Lower leg skin (tissue), 3 donors: Measurements from ENCODE around the gene PODXL2.

ENCODE experiments used
- CTCF ChIP-seq, 3 donors: fragments of 450-650 bp; IDR thresholded peaks; one replicate each; pipeline ENCODE4 v1.5.1; 2016; ENCODE audit warnings: antibody characterized with exemption in 3 of 3, mild to moderate bottlenecking in 3 of 3, moderate library complexity in 2 of 3
- POLR2A ChIP-seq, 2 donors: fragments of 450-650 bp; IDR thresholded peaks; one replicate each; pipeline ENCODE4 v1.6.1; 2016 to 2017; ENCODE audit warnings: antibody characterized with exemption in 2 of 2, mild to moderate bottlenecking in 1 of 2, moderate library complexity in 1 of 2

- TF ChIP-seq CTCF (IDR thresholded peaks at IDR 0.05) (no peak), POLR2A (IDR thresholded peaks at IDR 0.05) (no peak)
These were observed 49.3 kb downstream of the PODXL2 start for GRCh38 chr3:127678315-127678599.
